DMS114 treated with DMSO at 0.1 percent for 48 hours (cell line): ENCODE results near the gene FMN1.

Source experiments
- DNase-seq: peaks from one replicate; lab custom pipeline; 2025; ENCODE audit not compliant: unreplicated experiment; lab: John Stamatoyannopoulos, UW

The FMN1 gene

GRCh38 chr15:32802286-32802936, 392.1 kb downstream of the FMN1 start:
- DNase-seq: no peak

GRCh38 chr15:32799936-32800535, 394.5 kb downstream of the FMN1 start:
- no peak for DNase-seq

GRCh38 chr15:32796856-32797255, 397.7 kb downstream of the FMN1 start:
- DNase-seq: no peak

GRCh38 chr15:32794973-32795372, 399.5 kb downstream of the FMN1 start:
- no peak for DNase-seq

- DNase-seq: no peak
These were observed 402.1 kb downstream of the FMN1 start for GRCh38 chr15:32792436-32792835.

GRCh38 chr15:32790352-32790999, 404.0 kb downstream of the FMN1 start:
- DNase-seq: no peak

GRCh38 chr15:32787949-32788348, 406.6 kb downstream of the FMN1 start:
- DNase-seq: no peak

GRCh38 chr15:32786906-32787305, 407.6 kb downstream of the FMN1 start:
- no peak for DNase-seq

GRCh38 chr15:32784581-32784980, 409.9 kb downstream of the FMN1 start:
- DNase-seq: no peak

- DNase-seq: no peak
These were observed 412.7 kb downstream of the FMN1 start for GRCh38 chr15:32781781-32782180.

GRCh38 chr15:32778391-32779176, 415.9 kb downstream of the FMN1 start:
- no peak for DNase-seq

- no peak for DNase-seq
These were observed 419.4 kb downstream of the FMN1 start for GRCh38 chr15:32775103-32775502.

GRCh38 chr15:32774022-32774421, 420.5 kb downstream of the FMN1 start:
- no peak for DNase-seq

- DNase-seq: no peak
These were observed 427.3 kb downstream of the FMN1 start for GRCh38 chr15:32767236-32767635.

GRCh38 chr15:32766101-32766500, 428.4 kb downstream of the FMN1 start:
- no peak for DNase-seq

- no peak for DNase-seq
These were observed 429.3 kb downstream of the FMN1 start for GRCh38 chr15:32765236-32765635.

GRCh38 chr15:32763295-32763694, 431.2 kb downstream of the FMN1 start:
- DNase-seq: no peak

- DNase-seq: no peak
These were observed 437.1 kb downstream of the FMN1 start for GRCh38 chr15:32757426-32757825.

- no peak for DNase-seq
These were observed 443.5 kb downstream of the FMN1 start for GRCh38 chr15:32750979-32751378.

- DNase-seq: no peak
These were observed 446.6 kb downstream of the FMN1 start for GRCh38 chr15:32747921-32748342.

- no peak for DNase-seq
These were observed 448.2 kb downstream of the FMN1 start for GRCh38 chr15:32746116-32746857.
